GM12891 (cell line): ENCODE measurements around the gene TAGAP.
"Not testable (repeated sequence)": the region's sequence is repeated elsewhere in the genome, so short reads cannot be mapped to it uniquely, and the experiment has no call there.

Source experiments
- DNase-seq: peaks from one replicate; pipeline ENCODE4 v3.0.0; 2011; ENCODE audit warnings: low spot score; ENCODE audit not compliant: insufficient read length
- FAIRE-seq: peaks from 2 replicates; lab custom pipeline; 2011; peaks lifted over from hg19 to GRCh38; lab: Jason Lieb, UNC
- PAX5 ChIP-seq: IDR thresholded peaks from 2 replicates; pipeline ENCODE4 v1.6.1; 2011; ENCODE audit warnings: low read length, moderate library complexity, mild to moderate bottlenecking; ENCODE audit not compliant: insufficient read depth, severe bottlenecking
- POLR2A ChIP-seq: IDR thresholded peaks from 2 replicates; pipeline ENCODE4 v1.6.1; 2011; ENCODE audit warnings: low read depth, low read length, control low read depth
- POLR2AphosphoS5 ChIP-seq: IDR thresholded peaks from 2 replicates; pipeline ENCODE4 v1.6.1; 2011; ENCODE audit warnings: low read depth, low read length, control low read depth
- POU2F2 ChIP-seq: IDR thresholded peaks from 2 replicates; pipeline ENCODE4 v1.6.1; 2011; ENCODE audit warnings: low read depth, mild to moderate bottlenecking, control low read depth, low read length, moderate library complexity
- SPI1 ChIP-seq: IDR thresholded peaks from 2 replicates; pipeline ENCODE4 v1.6.1; 2011; ENCODE audit warnings: low read depth, low read length, control low read depth
- TAF1 ChIP-seq: IDR thresholded peaks from 2 replicates; pipeline ENCODE4 v1.6.1; 2011; ENCODE audit warnings: low read depth, low read length, control low read depth

TAGAP gene

DNA sequence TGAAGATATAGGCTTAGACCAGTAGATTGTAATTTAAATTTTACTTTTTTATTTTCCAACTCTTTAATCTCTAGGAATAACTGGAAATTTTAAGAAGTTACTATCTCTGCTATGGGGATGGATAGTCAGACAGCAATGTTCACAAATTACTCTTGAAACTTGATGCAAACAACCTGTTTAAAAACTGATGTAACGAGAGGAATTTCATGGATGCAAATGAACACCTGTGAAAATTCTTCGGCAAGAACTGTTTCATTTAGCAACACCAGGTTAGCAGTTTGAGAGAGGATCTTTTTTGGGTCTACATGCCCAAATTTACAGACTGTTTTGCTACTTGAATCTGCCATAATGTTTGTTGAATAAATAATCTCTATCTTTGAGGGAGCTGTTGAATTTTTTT is 24.8 kb downstream of the TAGAP start:
- DNase-seq (no peak), FAIRE-seq (no peak)
- TF ChIP-seq POLR2A = no peak
- no peak for TF ChIP-seq SPI1
- TF ChIP-seq POU2F2 = no peak
- TF ChIP-seq TAF1 = no peak
- TF ChIP-seq PAX5 = no peak
- TF ChIP-seq POLR2AphosphoS5 = no peak

DNA sequence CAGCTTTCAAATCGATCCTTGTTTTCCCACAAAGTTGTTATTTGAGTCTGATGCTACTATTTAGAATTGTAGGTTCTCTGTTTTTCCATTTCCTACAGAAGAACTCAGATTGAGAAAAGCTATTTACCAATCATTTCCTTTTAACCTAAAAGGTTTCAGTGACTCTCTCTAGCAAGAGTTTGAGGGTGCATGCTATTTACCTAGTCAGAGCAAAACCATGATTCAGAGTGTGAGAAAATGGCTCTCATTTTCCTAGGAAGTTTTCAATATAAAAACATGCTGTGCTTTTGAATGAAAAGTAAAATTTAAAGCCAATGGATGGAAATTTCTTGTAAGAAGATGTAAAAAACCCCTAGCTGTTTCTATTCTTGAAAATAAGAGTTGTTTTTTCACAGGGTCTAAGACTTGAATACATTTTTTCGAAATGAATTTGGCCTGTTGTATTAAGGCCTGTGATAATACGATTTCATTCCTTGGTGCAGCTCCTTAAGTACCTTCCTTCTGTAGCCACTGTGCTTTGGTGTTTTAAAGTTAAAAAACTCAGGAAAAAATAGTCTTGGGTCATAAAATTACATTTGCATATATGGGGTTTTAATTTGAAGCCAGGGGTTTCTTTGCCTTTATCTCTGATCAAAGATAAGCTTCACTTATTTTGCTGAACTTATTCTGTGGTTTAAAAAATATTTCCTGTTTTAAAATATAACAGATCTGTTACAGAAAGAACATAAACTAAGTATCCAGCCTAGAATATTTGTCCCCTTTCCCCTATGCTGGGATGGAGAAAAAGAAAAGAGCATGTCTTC is 26.8 kb downstream of the TAGAP start:
- FAIRE-seq (peak; percentile 13), DNase-seq (no peak)
- TF ChIP-seq PAX5 (no peak), POLR2AphosphoS5 (no peak), TAF1 (no peak)

DNA sequence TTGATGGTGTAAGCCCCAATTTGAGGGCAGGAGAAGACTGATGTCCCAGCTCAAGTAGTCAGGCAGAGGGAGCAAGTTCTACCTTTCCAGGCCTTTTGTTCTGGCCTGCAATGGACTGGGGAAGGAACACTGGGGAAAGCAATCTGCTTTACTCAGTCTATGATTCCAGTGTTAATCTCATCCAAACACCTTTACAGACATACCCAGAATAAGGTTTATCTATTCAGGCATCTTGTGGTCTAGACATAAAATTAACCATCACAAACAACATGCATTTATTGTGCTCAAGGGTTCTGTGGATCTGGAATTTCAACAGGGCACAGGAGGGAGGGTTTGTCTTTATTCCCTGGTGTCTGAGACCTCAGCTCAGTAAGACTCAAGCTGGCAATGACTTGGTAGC is 30.4 kb downstream of the TAGAP start:
- TF ChIP-seq POLR2A (no peak), TAF1 (no peak), SPI1 (no peak), PAX5 (no peak), POLR2AphosphoS5 (no peak), POU2F2 (no peak)
- FAIRE-seq = no peak
- no peak for DNase-seq

DNA sequence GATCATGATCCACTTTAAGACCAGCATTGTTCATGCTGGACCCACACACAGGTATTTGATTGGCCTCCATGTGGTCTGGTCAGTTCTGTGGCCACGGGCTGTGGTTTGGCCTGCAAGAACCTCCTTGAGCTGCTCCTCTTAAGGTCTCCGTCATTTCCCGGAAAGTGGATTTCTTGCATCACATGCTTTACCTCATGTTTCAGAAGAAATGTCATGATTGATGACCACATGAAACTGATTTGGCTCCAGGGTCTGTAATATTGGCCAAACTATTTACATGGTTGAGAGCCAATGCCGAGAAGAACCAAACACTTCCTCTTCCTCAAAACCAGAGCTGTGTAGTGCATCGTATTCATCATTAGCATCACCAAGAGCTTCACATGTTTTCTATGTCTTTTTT is 31.6 kb downstream of the TAGAP start:
- no peak for DNase-seq
- TF ChIP-seq SPI1 = peak; percentile 76
- no peak for TF ChIP-seq POLR2AphosphoS5
- FAIRE-seq = peak; percentile 23

DNA sequence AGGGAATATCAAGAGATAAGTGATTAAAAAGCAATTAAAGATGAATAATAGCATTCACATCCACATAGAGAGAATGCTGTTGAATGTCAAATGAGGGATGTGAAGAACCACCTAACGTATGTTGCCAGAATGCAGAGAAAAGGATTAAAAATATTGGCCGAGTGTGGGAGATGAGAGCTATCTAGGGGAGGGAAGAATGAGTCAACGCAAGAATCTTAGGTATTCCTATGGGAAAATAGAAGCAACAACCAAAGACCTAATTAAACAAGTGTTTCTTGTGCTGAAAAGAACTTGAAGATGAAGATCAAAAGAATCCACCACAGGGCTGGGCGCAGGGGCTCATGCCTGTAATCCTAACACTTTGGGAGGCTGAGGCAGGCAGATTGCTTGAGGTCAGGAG is 32.6 kb downstream of the TAGAP start:
- DNase-seq (no peak), FAIRE-seq (no peak)
- TF ChIP-seq POU2F2 (no peak), TAF1 (no peak), POLR2AphosphoS5 (no peak), SPI1 (no peak), PAX5 (no peak), POLR2A (no peak)

DNA sequence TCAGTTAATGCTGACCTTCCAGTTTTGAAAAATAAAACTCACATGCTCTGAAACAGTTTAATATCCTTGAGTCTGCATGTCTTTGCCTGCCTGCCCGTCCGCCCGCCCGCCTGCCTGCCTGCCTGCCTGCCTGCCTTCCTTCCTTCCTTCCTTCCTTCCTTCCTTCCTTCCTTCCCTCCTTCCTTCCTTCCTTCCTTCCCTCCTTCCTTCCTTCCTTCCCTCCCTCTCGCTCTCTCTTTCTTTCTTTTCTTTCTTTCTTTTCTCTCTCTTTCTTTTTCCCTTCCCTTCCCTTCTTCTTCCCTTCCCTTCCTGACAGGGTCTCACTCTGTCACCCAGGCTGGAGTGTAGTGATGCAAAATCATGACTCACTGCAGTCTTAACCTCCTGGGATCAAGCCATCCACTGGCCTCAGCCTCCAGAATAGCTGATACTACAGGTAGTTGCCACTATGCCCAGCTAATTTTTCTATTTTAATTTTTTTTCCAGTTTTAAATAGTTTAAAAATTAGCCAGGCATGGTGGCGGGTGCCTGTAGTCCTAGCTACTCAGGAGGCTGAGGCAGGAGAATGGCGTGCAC is 34.7 kb downstream of the TAGAP start:
- DNase-seq, FAIRE-seq: not testable (repeated sequence)

DNA sequence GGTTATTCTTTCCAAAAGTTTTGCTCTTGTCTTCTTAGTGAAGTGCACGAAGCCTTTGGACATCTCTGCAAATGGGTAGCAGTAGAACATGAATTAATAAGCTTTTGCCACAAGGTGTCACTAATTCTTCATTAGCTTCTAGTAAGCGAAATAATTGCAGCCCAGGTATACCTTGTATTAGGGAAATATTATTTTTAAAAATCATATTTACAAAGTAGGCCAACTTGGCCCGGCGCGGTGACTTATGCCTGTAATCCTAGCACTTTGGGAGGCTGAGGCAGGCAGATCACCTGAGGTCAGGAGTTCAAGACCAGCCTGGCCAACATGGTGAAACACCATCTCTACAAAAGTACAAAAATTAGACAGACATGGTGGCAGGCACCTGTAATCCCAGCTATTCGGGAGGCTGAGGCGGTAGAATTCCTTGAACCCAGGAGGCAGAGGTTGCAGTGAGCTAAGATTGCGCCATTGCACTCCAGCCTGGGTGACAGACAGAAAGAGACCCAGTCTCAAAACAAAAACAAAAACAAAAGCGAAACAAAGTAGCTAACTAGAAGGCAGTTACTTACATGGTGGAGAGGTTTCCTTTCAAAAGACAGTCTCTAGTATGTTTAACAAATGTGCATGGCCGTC is 36.0 kb downstream of the TAGAP start:
- FAIRE-seq (no peak), DNase-seq (no peak)
- TF ChIP-seq POLR2A = no peak
- TF ChIP-seq POU2F2 = no peak
- no peak for TF ChIP-seq PAX5
- no peak for TF ChIP-seq SPI1
- TF ChIP-seq TAF1 = no peak
- TF ChIP-seq POLR2AphosphoS5 = no peak

DNA sequence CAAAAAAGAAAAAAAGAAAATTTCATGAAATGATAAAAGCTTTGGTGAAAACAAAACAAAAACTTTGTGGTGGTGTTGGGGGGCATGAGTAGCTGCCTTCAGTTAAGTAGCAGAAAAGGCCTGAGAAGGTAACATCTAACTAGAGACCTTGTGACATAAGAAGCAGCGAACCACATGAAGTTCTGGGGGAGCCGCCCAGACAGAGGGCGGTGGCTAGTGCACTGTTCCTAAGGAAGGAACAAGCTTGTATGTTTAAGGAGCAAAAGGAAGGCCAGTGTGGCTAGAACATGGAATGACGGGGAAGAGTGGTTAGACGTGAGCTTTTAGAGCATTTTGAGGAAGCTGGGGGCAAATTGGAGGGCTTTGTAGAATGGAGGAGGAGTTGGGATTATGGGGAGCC is 37.3 kb downstream of the TAGAP start:
- TF ChIP-seq TAF1 (no peak), PAX5 (no peak), POLR2AphosphoS5 (no peak), POU2F2 (no peak), SPI1 (no peak), POLR2A (no peak)
- no peak for DNase-seq
- FAIRE-seq = no peak

DNA sequence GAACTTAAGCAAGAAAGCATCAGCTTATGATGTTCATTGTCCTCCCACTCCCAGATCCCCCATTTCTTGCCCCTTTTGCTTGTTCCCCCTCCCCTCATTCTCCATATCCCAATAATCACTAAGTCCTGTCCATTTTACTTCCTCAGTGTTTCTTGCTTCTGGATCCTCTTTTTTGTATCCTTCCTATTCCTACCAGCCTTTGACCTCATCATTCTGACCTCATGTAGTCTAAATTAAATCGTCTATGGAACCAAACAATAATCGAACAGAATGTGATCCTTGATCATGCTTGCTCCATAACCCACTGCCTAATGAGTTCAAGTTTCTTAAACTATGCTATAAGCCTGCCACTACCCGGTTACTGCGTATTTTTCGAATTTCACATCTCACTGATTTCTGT is 39.4 kb downstream of the TAGAP start:
- FAIRE-seq = no peak

DNA sequence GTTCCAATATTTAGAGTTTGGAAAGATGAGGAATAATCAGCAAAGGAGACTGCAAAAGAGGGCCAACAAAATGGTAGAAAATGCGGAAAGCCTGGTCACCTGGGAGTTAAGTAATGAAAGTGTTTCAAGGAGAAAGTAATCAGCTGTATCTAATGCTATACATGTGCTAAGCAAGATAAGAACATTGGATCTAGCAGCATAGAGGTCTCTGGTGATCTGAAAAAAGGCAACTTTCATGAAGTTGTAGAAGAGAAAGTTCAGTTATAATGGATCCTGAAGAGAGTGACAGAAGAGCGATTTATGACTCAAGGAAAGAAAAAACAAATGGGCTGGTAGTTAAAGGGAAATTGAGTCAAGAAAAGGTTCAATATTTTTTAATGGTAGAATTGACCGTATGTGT is 40.2 kb downstream of the TAGAP start:
- no peak for DNase-seq
- FAIRE-seq = no peak
- TF ChIP-seq PAX5 (no peak), POU2F2 (no peak), SPI1 (no peak), POLR2A (no peak), POLR2AphosphoS5 (no peak), TAF1 (no peak)

More for the DNA sequence above, 39.4 kb downstream of the TAGAP start:
- no peak for DNase-seq
- no peak for TF ChIP-seq TAF1
- TF ChIP-seq SPI1 = no peak
- TF ChIP-seq PAX5 = no peak
- TF ChIP-seq POU2F2 = no peak
- no peak for TF ChIP-seq POLR2A
- no peak for TF ChIP-seq POLR2AphosphoS5
